ENCODE results near the gene ALPL.
"Not testable (repeated sequence)": the region's sequence is repeated elsewhere in the genome, so short reads cannot be mapped to it uniquely, and the experiment has no call there.

DNA sequence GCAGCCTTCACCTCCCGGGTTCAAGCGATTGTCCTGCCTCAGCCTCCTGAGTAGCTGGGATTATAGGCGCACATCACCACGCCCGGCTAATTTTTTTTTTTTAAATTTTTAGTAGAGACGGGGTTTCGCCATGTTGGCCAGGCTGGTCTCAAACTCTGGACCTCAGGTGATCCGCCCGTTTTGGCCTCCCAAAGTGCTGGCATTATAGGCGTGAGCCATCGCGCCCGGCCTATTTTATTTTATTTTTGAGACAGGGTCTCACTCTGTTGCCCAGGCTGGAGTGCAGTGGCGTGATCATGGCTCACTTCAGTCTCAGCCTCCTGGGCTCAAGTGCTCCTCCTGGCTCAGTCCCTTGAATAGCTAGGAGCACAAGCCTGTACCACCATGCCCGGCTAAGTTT, 57.1 kb downstream of the ALPL start:
- not testable (repeated sequence) for TF ChIP-seq CTCF, POLR2AphosphoS5 (IDR thresholded peaks at IDR 0.05)

All from stomach (tissue), 4 donors.